UCSD-AML1 (cell line): ENCODE data around the gene TMEM255A.

Experiments
- DNase-seq: peaks from one replicate; lab custom pipeline; 2025; ENCODE audit not compliant: unreplicated experiment; lab: John Stamatoyannopoulos, UW

TMEM255A gene

GRCh38 chrX:120213438-120214265 lies 97.6 kb downstream of the TMEM255A start:
- peak; percentile 34 for DNase-seq
